HEK293T (cell line): ENCODE measurements around the gene ATP6V0E1.

Experiments used
- CTCF ChIA-PET: fragments of 350-600 bp; formaldehyde crosslinking; extraction: SDS; loops from one replicate; lab custom pipeline; 2021; ENCODE audit warnings: antibody characterized with exemption, inconsistent platforms; lab: Yijun Ruan, JAX
- POLR2A ChIA-PET: fragments of 350-600 bp; formaldehyde crosslinking; extraction: SDS; loops from one replicate; lab custom pipeline; 2020; ENCODE audit warnings: antibody characterized with exemption, inconsistent platforms; lab: Yijun Ruan, JAX
- DNase-seq: peaks from one replicate; pipeline ENCODE4 v3.0.0; 2012; ENCODE audit warnings: mixed read lengths; ENCODE audit errors: extremely low spot score
- ARNT ChIP-seq: fragments of 450-650 bp; IDR thresholded peaks from 2 replicates; pipeline ENCODE4 v1.6.1; 2017; ENCODE audit warnings: mild to moderate bottlenecking
- BHLHE40 ChIP-seq: fragments of 450-650 bp; IDR thresholded peaks from 2 replicates; pipeline ENCODE4 v1.6.1; 2016; ENCODE audit warnings: mild to moderate bottlenecking, moderate library complexity, borderline replicate concordance
- CTBP1 ChIP-seq: fragments of 450-650 bp; IDR thresholded peaks from 2 replicates; pipeline ENCODE4 v1.6.1; 2016; ENCODE audit warnings: borderline replicate concordance
- ELF4 ChIP-seq: fragments of 450-650 bp; IDR thresholded peaks from 2 replicates; pipeline ENCODE4 v1.6.1; 2017; ENCODE audit warnings: antibody characterized with exemption
- FOXA1 ChIP-seq: fragments of 450-650 bp; IDR thresholded peaks from 2 replicates; pipeline ENCODE4 v1.6.1; 2016; ENCODE audit warnings: mild to moderate bottlenecking
- FOXK2 ChIP-seq: fragments of 450-650 bp; IDR thresholded peaks from 2 replicates; pipeline ENCODE4 v1.6.1; 2016; ENCODE audit warnings: mild to moderate bottlenecking
- FOXM1 ChIP-seq: fragments of 450-650 bp; IDR thresholded peaks from 2 replicates; pipeline ENCODE4 v1.6.1; 2017; ENCODE audit warnings: mild to moderate bottlenecking, borderline replicate concordance
- HDGF ChIP-seq: fragments of 450-650 bp; IDR thresholded peaks from 2 replicates; pipeline ENCODE4 v1.6.1; 2017; ENCODE audit warnings: antibody characterized with exemption, borderline replicate concordance
- L3MBTL2 ChIP-seq: fragments of 450-650 bp; conservative IDR thresholded peaks from 2 replicates; pipeline ENCODE4 v1.6.1; 2016; ENCODE audit warnings: mild to moderate bottlenecking
- LEF1 ChIP-seq: fragments of 450-650 bp; IDR thresholded peaks from 2 replicates; pipeline ENCODE4 v1.6.1; 2017; ENCODE audit warnings: mild to moderate bottlenecking, borderline replicate concordance
- NFRKB ChIP-seq: fragments of 450-650 bp; IDR thresholded peaks from 2 replicates; pipeline ENCODE4 v1.6.1; 2016; ENCODE audit warnings: mild to moderate bottlenecking, moderate library complexity
- SP1 ChIP-seq: fragments of 450-650 bp; IDR thresholded peaks from 2 replicates; pipeline ENCODE4 v1.6.1; 2017
- SUZ12 ChIP-seq: fragments of 450-650 bp; IDR thresholded peaks from 2 replicates; pipeline ENCODE4 v1.6.1; 2016; ENCODE audit warnings: mild to moderate bottlenecking
- TARDBP ChIP-seq: fragments of 450-650 bp; IDR thresholded peaks from 2 replicates; pipeline ENCODE4 v1.6.1; 2016
- ZNF384 ChIP-seq: fragments of 450-650 bp; IDR thresholded peaks from 2 replicates; pipeline ENCODE4 v1.6.1; 2016
- TF ChIP-seq, protein P1 (sequence below): fragments of 450-650 bp; IDR thresholded peaks from 2 replicates; pipeline ENCODE4 v1.6.1; 2016

ATP6V0E1 gene

DNA sequence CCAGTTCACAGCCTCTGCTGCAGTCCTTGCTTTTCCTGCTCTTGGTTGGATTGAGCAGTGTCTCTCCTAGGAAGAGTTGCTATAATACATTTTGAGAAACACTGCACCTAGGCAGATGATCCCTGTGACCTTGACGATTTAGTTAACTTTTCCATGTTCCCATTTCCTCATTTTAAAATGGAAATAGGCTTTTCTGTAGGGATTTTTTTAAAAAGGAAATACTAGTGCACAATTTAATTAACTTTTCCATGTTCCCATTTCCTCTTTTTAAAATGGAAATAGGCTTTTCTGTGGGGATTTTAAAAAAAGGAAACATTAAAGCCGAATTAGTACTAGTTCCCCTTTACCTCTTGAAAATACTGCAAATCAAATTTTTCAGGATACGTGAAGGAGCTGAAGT, 4.7 kb downstream of the ATP6V0E1 start:
- ChIA-PET CTCF (interaction anchor here (1.2 kb wide), 1 partner anchor 281 kb away, joined by 3 read pairs; no protein-coding TSS in a partner anchor), POLR2A (no interaction called here)
- DNase-seq = no peak
- no peak for TF ChIP-seq FOXA1
- no peak for TF ChIP-seq TARDBP
- TF ChIP-seq LEF1 = no peak
- TF ChIP-seq BHLHE40 = no peak
- TF ChIP-seq ELF4 = no peak
- no peak for TF ChIP-seq FOXM1
- TF ChIP-seq SUZ12 = no peak
- no peak for TF ChIP-seq ZNF384
- no peak for TF ChIP-seq ARNT
- no peak for TF ChIP-seq SP1
- TF ChIP-seq FOXK2 = no peak

DNA sequence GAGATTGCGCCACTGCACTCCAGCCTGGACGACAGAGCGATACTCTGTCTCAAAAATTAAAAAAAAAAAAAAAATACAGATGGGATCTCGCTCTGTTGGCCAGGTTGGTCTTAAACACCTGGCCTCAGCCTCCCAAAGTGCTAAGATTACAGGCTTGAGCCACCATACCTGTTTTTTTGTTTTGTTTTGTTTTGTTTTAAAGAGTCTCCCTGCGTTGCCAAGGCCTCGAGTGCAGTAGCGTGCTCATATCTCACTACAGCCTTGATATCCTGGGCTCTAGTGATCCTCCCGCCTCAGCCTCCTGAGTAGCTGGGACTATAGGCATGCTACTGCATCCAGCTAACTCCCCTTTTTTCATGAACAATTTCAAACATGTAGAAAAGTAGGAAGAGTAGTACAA, 7.2 kb downstream of the ATP6V0E1 start:
- no peak for DNase-seq
- CTCF ChIA-PET = interaction anchor here (0.7 kb wide), 1 partner anchor 262 kb away, joined by 3 read pairs; no protein-coding TSS in a partner anchor
- TF ChIP-seq L3MBTL2 (no peak), HDGF (no peak), ZNF384 (no peak), FOXM1 (no peak), BHLHE40 (no peak), SUZ12 (no peak), ARNT (no peak), FOXK2 (no peak), NFRKB (no peak), SP1 (no peak), TARDBP (no peak), CTBP1 (no peak)
- TF ChIP-seq, protein P1, sequence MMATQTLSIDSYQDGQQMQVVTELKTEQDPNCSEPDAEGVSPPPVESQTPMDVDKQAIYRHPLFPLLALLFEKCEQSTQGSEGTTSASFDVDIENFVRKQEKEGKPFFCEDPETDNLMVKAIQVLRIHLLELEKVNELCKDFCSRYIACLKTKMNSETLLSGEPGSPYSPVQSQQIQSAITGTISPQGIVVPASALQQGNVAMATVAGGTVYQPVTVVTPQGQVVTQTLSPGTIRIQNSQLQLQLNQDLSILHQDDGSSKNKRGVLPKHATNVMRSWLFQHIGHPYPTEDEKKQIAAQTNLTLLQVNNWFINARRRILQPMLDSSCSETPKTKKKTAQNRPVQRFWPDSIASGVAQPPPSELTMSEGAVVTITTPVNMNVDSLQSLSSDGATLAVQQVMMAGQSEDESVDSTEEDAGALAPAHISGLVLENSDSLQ = no peak
- POLR2A ChIA-PET = no interaction called here

DNA sequence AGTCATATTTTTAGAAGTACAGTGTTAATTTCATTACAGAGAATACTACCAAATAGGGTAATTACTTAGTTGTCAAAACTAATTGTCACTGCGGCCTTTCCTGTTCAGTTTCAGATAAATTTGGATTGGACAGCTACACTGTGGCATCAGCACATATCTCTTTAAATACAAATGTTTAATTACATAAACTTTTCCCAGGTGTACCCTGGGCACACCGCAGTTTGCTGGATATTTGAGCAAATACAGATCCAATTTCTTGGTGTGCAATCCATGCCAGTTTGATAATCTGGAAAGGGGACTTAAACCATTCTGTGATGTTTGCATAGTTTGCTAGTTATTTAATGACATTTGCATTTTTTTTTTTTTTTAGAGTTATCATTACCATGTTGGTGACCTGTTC, 10.8 kb downstream of the ATP6V0E1 start:
- TF ChIP-seq TARDBP = no peak
- no peak for TF ChIP-seq FOXK2
- no peak for TF ChIP-seq HDGF
- TF ChIP-seq CTBP1 = no peak
- CTCF ChIA-PET = interaction anchor here (1.4 kb wide), 1 partner anchor 16 kb away, joined by 4 read pairs; no protein-coding TSS in a partner anchor
- DNase-seq = no peak
- POLR2A ChIA-PET = interaction anchor here (0.8 kb wide), 1 partner anchor 11 kb away, joined by 5 read pairs; the partner anchor contains the start of gene ATP6V0E1

DNA sequence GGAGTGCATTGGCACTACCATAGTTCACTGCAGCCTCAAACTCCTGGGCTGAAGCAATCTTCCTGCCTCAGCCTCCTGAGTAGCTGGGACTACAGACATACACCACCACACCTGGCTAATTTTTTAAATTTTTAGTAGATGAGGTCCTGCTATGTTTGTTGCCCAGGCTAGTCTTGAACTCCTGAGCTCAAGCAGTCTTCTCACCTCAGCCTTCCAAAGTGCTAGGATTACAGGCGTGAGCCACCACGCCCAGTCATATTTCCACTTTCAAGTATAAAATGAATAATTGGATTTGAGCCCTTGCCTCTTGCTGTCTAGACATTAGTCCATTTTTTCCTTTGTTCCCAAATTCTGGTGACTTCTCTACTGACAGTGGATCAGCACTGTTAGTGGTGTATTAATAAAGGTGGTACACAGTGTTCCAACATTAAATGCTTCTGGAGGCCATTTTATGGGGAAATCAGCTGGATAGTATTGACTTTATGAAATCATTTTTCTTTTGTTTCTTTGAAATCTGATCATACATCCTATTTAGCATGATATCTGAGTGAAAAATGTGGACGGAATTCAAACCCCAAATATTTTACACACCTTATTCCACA, 15.9 kb downstream of the ATP6V0E1 start:
- POLR2A ChIA-PET = interaction anchor here (1.4 kb wide), 1 partner anchor 16 kb away, joined by 4 read pairs; the partner anchor contains the start of gene ATP6V0E1

DNA sequence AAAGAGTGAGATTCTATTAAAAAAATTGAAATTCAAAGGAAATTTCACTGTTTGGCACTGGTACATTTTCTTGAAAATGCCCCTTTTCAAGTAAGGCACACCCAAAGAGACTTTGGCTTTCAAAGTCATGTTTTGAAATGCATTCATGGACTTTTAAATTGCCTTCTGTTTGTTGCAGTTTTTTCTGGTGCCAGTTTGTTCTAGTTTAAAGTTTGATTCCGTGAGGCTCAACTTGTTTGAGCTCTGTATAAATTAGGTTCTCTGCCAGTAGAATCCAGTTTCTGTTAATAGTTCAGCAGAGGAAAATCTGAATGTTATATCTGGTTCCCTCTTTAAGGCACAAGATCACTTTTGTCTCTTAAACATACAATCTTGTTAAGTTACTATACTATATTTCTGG, 16.4 kb downstream of the ATP6V0E1 start:
- CTCF ChIA-PET = no interaction called here
- POLR2A ChIA-PET = interaction anchor here (1.4 kb wide), 1 partner anchor 16 kb away, joined by 4 read pairs; the partner anchor contains the start of gene ATP6V0E1
- no peak for DNase-seq
- TF ChIP-seq SP1 (no peak), FOXM1 (no peak), L3MBTL2 (no peak), LEF1 (no peak), ARNT (no peak), ZNF384 (no peak), CTBP1 (no peak), SUZ12 (no peak), BHLHE40 (no peak), FOXK2 (no peak), NFRKB (no peak), FOXA1 (no peak), TARDBP (no peak), HDGF (no peak), ELF4 (no peak)
- TF ChIP-seq, protein P1 = no peak

More for the DNA sequence above, 15.9 kb downstream of the ATP6V0E1 start:
- no peak for DNase-seq
- CTCF ChIA-PET = no interaction called here
- TF ChIP-seq ARNT (no peak), L3MBTL2 (no peak), LEF1 (no peak), FOXA1 (no peak), TARDBP (no peak), NFRKB (no peak), BHLHE40 (no peak), SUZ12 (no peak), FOXM1 (no peak), CTBP1 (no peak), ELF4 (no peak), ZNF384 (no peak), HDGF (no peak), FOXK2 (no peak), SP1 (no peak)
- TF ChIP-seq, protein P1 = no peak

DNA sequence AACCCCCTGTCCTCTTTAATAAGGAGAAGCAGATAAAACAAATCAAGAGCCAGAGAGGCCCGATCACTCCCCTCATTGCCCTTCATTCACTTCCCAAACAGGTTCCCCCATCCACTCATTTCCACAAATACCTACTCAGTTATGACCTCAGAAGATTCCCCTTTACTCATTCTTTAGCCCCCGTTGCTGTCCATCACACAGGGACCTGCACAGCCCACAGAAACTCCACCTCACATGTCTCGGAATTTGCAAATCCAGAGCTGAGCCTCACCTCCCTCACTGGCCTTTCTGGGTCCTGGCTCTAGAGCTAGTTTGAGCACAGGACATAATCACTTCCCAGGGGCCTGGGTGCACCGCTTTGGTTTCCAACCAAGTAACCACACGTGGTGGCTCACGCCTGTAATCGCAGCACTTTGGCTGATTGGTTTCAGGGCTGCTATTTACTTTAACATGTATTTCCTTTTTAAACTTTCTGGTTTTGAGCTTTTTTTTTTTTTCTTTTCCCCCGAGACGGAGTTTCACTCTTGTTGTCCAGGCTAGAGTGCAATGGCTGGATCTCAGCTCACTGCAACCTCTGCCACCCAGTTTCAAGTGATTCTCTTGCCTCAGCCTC, 17.8 kb downstream of the ATP6V0E1 start:
- ChIA-PET CTCF (interaction anchor here (0.6 to 0.8 kb wide), 2 partner anchors 9 to 15 kb away, joined by 3 to 4 read pairs; no protein-coding TSS in a partner anchor), POLR2A (interaction anchor here (1.4 kb wide), 1 partner anchor 18 kb away, joined by 4 read pairs; the partner anchor contains the start of gene ATP6V0E1)
- no peak for TF ChIP-seq LEF1
- no peak for TF ChIP-seq NFRKB
- no peak for TF ChIP-seq FOXK2
- TF ChIP-seq SUZ12 = no peak
- TF ChIP-seq CTBP1 = no peak
- TF ChIP-seq, protein P1 = no peak
- TF ChIP-seq ZNF384 = no peak
- no peak for TF ChIP-seq HDGF
- no peak for TF ChIP-seq BHLHE40
- no peak for TF ChIP-seq FOXA1
- TF ChIP-seq FOXM1 = no peak
- TF ChIP-seq L3MBTL2 = no peak
- no peak for TF ChIP-seq SP1
- no peak for TF ChIP-seq ARNT
- no peak for TF ChIP-seq TARDBP
- no peak for TF ChIP-seq ELF4

More for the DNA sequence above, 17.8 kb downstream of the ATP6V0E1 start:
- DNase-seq = no peak
